Panc1 (cell line): ENCODE data around the gene MREG.

ENCODE experiments used
- POLR2AphosphoS5 ChIP-seq: IDR thresholded peaks from 2 replicates; pipeline ENCODE4 v1.6.1; 2012; ENCODE audit warnings: mild to moderate bottlenecking, low read depth, low read length, moderate library complexity
- SIN3A ChIP-seq: IDR thresholded peaks from 2 replicates; pipeline ENCODE4 v1.6.1; 2012; ENCODE audit warnings: low read depth, mild to moderate bottlenecking, low read length, moderate library complexity, borderline replicate concordance; ENCODE audit not compliant: insufficient read depth
- TF ChIP-seq, protein P1 (sequence below): fragments of 450-650 bp; IDR thresholded peaks from 2 replicates; pipeline ENCODE4 v1.5.1; 2017; ENCODE audit warnings: mild to moderate bottlenecking

DNA sequence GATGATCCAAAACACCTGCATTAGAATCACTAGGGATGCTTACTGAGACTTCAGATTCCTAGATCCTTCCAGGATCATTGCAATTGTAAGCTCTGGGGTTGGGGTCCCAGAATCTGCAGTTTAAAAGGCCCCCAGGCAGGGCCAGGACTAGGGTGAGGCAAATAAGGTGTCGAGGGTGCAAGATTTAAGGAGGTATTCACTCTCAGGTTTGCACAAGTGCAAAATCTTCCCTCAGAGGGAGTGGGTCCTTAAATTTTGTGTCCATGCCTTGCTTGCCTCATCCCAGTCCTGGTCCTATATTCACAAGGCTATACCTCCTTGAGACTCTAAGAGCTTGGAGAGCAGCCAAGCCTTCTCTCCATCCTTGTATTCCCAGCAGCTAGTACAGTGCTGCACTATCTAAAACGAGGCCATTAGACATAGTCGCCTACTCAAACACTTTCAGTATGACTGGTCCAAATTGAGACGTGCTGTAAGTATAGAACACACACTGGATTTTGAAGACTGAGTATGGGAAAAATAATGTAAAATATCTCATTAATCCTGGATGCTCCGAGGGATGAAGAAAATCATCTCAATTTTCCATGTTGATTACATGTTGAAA is 31.6 kb upstream of the MREG start:
- TF ChIP-seq, protein P1, sequence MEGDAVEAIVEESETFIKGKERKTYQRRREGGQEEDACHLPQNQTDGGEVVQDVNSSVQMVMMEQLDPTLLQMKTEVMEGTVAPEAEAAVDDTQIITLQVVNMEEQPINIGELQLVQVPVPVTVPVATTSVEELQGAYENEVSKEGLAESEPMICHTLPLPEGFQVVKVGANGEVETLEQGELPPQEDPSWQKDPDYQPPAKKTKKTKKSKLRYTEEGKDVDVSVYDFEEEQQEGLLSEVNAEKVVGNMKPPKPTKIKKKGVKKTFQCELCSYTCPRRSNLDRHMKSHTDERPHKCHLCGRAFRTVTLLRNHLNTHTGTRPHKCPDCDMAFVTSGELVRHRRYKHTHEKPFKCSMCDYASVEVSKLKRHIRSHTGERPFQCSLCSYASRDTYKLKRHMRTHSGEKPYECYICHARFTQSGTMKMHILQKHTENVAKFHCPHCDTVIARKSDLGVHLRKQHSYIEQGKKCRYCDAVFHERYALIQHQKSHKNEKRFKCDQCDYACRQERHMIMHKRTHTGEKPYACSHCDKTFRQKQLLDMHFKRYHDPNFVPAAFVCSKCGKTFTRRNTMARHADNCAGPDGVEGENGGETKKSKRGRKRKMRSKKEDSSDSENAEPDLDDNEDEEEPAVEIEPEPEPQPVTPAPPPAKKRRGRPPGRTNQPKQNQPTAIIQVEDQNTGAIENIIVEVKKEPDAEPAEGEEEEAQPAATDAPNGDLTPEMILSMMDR, result no peak
- TF ChIP-seq POLR2AphosphoS5 (no peak), SIN3A (no peak)
